Ectodermal cell (in vitro differentiated cells): Measurements from ENCODE around the gene CYFIP2.

Source experiments
- H3K27ac ChIP-seq: 2 replicates; pipeline ENCODE4 v1.7.0; 2013; ENCODE audit warnings: mild to moderate bottlenecking, low read depth, low read length; ENCODE audit not compliant: insufficient read depth, poor library complexity, severe bottlenecking
- H3K27me3 ChIP-seq: 2 replicates; pipeline ENCODE4 v1.7.0; 2013; ENCODE audit warnings: mild to moderate bottlenecking, low read length; ENCODE audit not compliant: insufficient read depth, control insufficient read depth, poor library complexity, severe bottlenecking
- H3K36me3 ChIP-seq: one replicate; pipeline ENCODE4 v1.7.0; 2013; ENCODE audit warnings: low read length; ENCODE audit not compliant: control insufficient read depth, insufficient read depth
- H3K4me1 ChIP-seq: one replicate; pipeline ENCODE4 v1.7.0; 2013; ENCODE audit warnings: low read length; ENCODE audit not compliant: control insufficient read depth, insufficient read depth
- H3K4me3 ChIP-seq: 2 replicates; pipeline ENCODE4 v1.7.0; 2013; ENCODE audit warnings: low read depth, low read length, control low read depth; ENCODE audit not compliant: insufficient read depth
- H3K9me3 ChIP-seq: 2 replicates; pipeline ENCODE4 v1.7.0; 2013; ENCODE audit warnings: mild to moderate bottlenecking, low read length, moderate library complexity; ENCODE audit not compliant: control insufficient read depth
- WGBS, 2 experiments: methylation state at CpG; one replicate each; pipeline ENCODE4 v1.1.7; 2013; ENCODE audit warnings: missing lambda C conversion rate in 2 of 2; 5-methylcytosine and 5-hydroxymethylcytosine counted together

CYFIP2 gene

GRCh38 chr5:157369507-157369906 lies 103.6 kb downstream of the CYFIP2 start:
- no peaks in the 10 kb centered on the region for H3K27me3 ChIP-seq
- H3K27ac ChIP-seq, result no peak overlapping the region
- peaks cover 10% of the 10 kb centered on the region for H3K4me1 ChIP-seq
- WGBS, 2 experiments, result 96% methylated on average over 2 of the region's 2 CpGs
- no peak overlapping the region for H3K4me3 ChIP-seq
- no peaks in the 10 kb centered on the region for H3K36me3 ChIP-seq
- H3K9me3 ChIP-seq, result no peaks in the 10 kb centered on the region

DNA sequence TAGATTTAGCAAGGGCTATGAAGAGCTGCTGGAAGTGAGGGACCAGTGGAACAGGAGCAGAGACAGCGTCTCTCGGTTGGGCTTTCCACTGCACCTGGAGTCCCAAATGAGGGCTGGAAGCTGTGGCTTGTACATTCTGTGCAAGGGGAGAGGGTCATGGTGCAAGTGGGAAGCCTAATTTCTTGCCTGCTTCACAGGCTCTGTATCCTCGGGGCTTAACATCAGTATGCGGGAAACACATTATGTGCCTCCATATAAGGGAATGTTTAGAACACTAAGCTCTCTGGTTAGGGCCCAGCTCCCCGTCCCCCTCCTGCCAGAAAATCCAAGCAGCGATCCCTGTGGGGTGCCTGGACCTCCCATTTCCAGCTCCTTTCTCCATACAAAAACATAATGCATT lies 105.0 kb downstream of the CYFIP2 start:
- Histone ChIP-seq H3K27me3 (no peaks in the 10 kb centered on the region), H3K4me3 (no peak overlapping the region), H3K36me3 (no peaks in the 10 kb centered on the region), H3K9me3 (no peaks in the 10 kb centered on the region), H3K27ac (peak overlapping the region; percentile 44), H3K4me1 (peaks cover 10% of the 10 kb centered on the region)
- WGBS, 2 experiments, result 22 to 25% methylated on average over 6 of the region's 6 CpGs

- no peaks in the 10 kb centered on the region for H3K36me3 ChIP-seq
- H3K27ac ChIP-seq, result no peak overlapping the region
- H3K4me3 ChIP-seq, result no peak overlapping the region
- H3K9me3 ChIP-seq, result no peaks in the 10 kb centered on the region
- 96 to 100% methylated on average over 2 to 5 of the region's 5 CpGs for WGBS, 2 experiments
- H3K4me1 ChIP-seq, result peaks cover 10% of the 10 kb centered on the region
- H3K27me3 ChIP-seq, result no peaks in the 10 kb centered on the region
Observed at GRCh38 chr5:157371655-157372471, 105.9 kb downstream of the CYFIP2 start.

- Histone ChIP-seq H3K4me3 (no peak overlapping the region), H3K4me1 (peaks cover 10% of the 10 kb centered on the region), H3K27ac (no peak overlapping the region), H3K27me3 (no peaks in the 10 kb centered on the region), H3K36me3 (no peaks in the 10 kb centered on the region), H3K9me3 (no peaks in the 10 kb centered on the region)
- WGBS, 2 experiments, result 91 to 98% methylated on average over 4 of the region's 4 CpGs
Observed at GRCh38 chr5:157372472-157372822, 106.5 kb downstream of the CYFIP2 start.

DNA sequence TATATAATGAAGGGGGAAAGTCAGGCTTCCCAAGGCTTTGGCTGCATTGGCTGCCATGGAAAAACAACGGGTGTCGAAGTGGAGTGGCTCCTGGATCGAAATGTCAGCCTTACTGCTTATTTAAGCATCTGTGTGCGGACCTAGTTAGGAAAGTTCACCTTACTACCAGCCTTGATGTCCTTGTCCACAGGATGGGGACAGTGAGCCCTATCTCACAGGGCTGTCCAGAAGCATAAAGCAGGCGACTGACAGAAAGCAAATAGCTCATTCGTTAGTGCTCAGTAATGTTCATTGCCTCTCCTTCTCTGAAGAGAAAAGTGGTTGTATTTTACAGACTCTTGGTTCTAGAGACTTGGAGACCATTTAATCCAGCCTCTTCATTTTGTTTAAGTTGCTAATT lies 112.6 kb downstream of the CYFIP2 start:
- no peaks in the 10 kb centered on the region for H3K4me1 ChIP-seq
- H3K27ac ChIP-seq, result no peak overlapping the region
- H3K27me3 ChIP-seq, result no peaks in the 10 kb centered on the region
- H3K4me3 ChIP-seq, result no peak overlapping the region
- no peaks in the 10 kb centered on the region for H3K9me3 ChIP-seq
- no peaks in the 10 kb centered on the region for H3K36me3 ChIP-seq
- 96 to 97% methylated on average over 6 of the region's 6 CpGs for WGBS, 2 experiments

DNA sequence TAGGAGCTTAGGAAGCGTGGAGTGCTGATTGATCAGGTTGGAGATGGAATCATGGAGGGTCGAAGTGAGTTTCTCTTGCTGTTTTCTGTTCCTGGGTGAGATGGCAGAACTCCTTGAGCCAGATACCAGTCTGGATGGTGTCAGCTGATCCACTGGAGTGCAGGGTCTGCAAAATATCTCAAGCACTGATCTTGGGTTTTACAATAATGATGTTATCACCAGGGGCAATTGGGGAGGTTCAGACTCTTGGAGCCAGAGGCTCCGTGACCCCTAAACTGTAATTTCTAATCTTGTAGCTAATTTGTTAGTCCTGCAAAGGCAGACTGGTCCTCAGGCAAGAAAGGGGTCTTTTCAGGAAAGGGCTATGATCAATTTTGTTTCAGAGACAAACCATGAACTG lies 114.1 kb downstream of the CYFIP2 start:
- Histone ChIP-seq H3K4me3 (no peak overlapping the region), H3K27me3 (no peaks in the 10 kb centered on the region), H3K27ac (no peak overlapping the region), H3K36me3 (no peaks in the 10 kb centered on the region), H3K9me3 (no peaks in the 10 kb centered on the region), H3K4me1 (no peaks in the 10 kb centered on the region)
- WGBS, 2 experiments, result 91 to 95% methylated on average over 3 of the region's 3 CpGs

GRCh38 chr5:157381746-157382145 lies 115.8 kb downstream of the CYFIP2 start:
- Histone ChIP-seq H3K36me3 (no peaks in the 10 kb centered on the region), H3K4me3 (no peak overlapping the region), H3K9me3 (no peaks in the 10 kb centered on the region), H3K4me1 (peaks cover 5% of the 10 kb centered on the region), H3K27ac (no peak overlapping the region), H3K27me3 (no peaks in the 10 kb centered on the region)
- 92 to 96% methylated on average over 4 of the region's 4 CpGs for WGBS, 2 experiments

GRCh38 chr5:157382996-157383800 lies 117.3 kb downstream of the CYFIP2 start:
- Histone ChIP-seq H3K36me3 (no peaks in the 10 kb centered on the region), H3K9me3 (no peaks in the 10 kb centered on the region), H3K27me3 (no peaks in the 10 kb centered on the region), H3K27ac (no peak overlapping the region), H3K4me3 (no peak overlapping the region), H3K4me1 (peaks cover 5% of the 10 kb centered on the region)
- WGBS, 2 experiments, result 88 to 91% methylated on average over 10 to 11 of the region's 11 CpGs

DNA sequence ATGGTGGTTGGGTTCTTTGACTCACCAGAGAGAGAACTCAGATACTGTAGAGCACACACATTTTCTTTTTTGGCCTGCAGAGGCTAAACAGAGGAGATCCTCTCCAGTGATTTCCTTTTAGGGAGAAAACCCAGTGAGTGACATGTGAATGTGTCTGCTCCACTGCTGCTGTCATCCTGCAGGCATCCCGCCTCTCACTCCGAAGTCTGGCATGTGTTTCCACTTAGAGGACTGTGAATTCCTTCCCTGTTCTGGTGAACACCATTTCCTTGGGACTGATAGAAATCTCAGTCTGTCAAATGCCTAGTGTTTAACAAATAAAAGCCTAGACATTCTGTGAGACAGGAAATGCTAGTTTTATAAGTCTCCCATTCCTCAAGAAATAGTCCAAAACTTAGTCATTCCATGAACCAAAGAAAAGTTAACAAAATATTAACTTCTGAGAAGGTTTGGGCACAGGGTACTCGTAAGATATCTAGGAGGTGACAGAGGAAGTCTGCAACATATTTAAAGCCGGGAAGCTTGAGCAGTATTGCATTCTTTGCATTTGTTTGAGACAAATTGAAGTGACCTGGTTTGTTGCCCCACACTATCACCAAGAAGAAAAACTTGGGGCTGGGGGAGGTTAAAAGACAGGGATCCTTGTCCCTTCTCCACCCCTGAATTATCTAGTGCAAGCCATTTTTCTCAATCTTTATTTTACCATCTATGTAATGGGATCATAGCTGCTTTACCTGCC lies 119.2 kb downstream of the CYFIP2 start:
- Histone ChIP-seq H3K27ac (peak overlapping the region; percentile 72), H3K9me3 (no peaks in the 10 kb centered on the region), H3K36me3 (no peaks in the 10 kb centered on the region), H3K4me1 (peaks cover 5% of the 10 kb centered on the region), H3K4me3 (no peak overlapping the region), H3K27me3 (no peaks in the 10 kb centered on the region)
- 67 to 72% methylated on average over 4 of the region's 4 CpGs for WGBS, 2 experiments

DNA sequence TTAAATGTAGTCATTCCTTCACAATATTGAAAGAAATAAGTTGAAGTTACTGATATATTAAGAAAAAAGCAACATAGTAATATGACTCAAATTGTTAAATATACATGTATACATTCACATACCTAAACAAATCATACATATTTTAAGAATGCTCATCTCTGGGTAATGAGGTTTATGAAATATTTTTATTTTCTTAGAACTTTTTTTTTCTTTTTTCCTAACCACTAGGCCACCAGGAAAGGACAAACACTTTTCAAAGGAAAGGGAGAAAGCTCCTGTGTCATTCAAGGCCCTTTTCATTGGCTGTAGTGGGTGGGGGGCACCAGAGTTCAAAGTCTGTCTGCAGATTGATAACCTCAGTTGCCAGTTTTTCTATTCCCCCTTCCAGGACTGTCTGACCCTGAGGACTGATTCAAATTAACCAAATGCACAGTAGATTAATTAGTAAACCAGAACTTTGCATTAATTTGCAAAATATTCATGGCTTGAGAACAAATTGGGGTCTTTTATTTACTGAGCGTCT lies 121.2 kb downstream of the CYFIP2 start:
- H3K9me3 ChIP-seq, result no peaks in the 10 kb centered on the region
- no peak overlapping the region for H3K27ac ChIP-seq
- 100% methylated on average over 1 of the region's 1 CpG for WGBS, 2 experiments
- H3K27me3 ChIP-seq, result no peaks in the 10 kb centered on the region
- no peak overlapping the region for H3K4me3 ChIP-seq
- H3K36me3 ChIP-seq, result no peaks in the 10 kb centered on the region
- H3K4me1 ChIP-seq, result peaks cover 5% of the 10 kb centered on the region
